Activated CD8-positive, alpha-beta memory T cell treated with anti-CD3 and anti-CD28 coated beads, Interleukin-2, amount 50 U/mL, for 24 hours (primary cell): Measurements from ENCODE around the gene KRT3.

Experiments
- DNase-seq: peaks from one replicate; pipeline ENCODE4 v3.0.0-alpha.2; 2020; ENCODE audit errors: extremely low read depth

KRT3 gene

GRCh38 chr12:52813885-52814709 is 18.2 kb upstream of the KRT3 start, which contains the start of gene KRT4:
Gene KRT4 (minus strand): TSS chr12:52814116. CDS start chr12:52814058, 58 bp downstream.
- no peak for DNase-seq

- no peak for DNase-seq
Observed at GRCh38 chr12:52813203-52813819, 17.4 kb upstream of the KRT3 start.

- no peak for DNase-seq
Observed at GRCh38 chr12:52812749-52813148, 16.8 kb upstream of the KRT3 start.

- DNase-seq, result no peak
Observed at GRCh38 chr12:52812073-52812400, 16.1 kb upstream of the KRT3 start.

GRCh38 chr12:52811191-52812072 is 15.5 kb upstream of the KRT3 start:
- DNase-seq, result no peak

GRCh38 chr12:52810554-52810953 is 14.6 kb upstream of the KRT3 start:
- DNase-seq, result no peak

GRCh38 chr12:52809166-52809565 is 13.2 kb upstream of the KRT3 start:
- DNase-seq, result no peak

- no peak for DNase-seq
Observed at GRCh38 chr12:52808573-52809160, 12.8 kb upstream of the KRT3 start.

- DNase-seq, result no peak
Observed at GRCh38 chr12:52807544-52808470, 11.9 kb upstream of the KRT3 start.

- no peak for DNase-seq
Observed at GRCh38 chr12:52806821-52807543, 11.1 kb upstream of the KRT3 start.

- no peak for DNase-seq
Observed at GRCh38 chr12:52806169-52806811, 10.4 kb upstream of the KRT3 start.

- DNase-seq, result no peak
Observed at GRCh38 chr12:52805739-52806138, 9.8 kb upstream of the KRT3 start.

GRCh38 chr12:52805000-52805399 is 9.1 kb upstream of the KRT3 start:
- no peak for DNase-seq

- DNase-seq, result no peak
Observed at GRCh38 chr12:52802442-52802841, 6.5 kb upstream of the KRT3 start.

GRCh38 chr12:52801773-52802172 is 5.9 kb upstream of the KRT3 start:
- DNase-seq, result no peak

GRCh38 chr12:52800259-52800917 is 4.5 kb upstream of the KRT3 start:
- no peak for DNase-seq

- DNase-seq, result no peak
Observed at GRCh38 chr12:52799505-52800211, 3.7 kb upstream of the KRT3 start.

- DNase-seq, result no peak
Observed at GRCh38 chr12:52798671-52799504, 3.0 kb upstream of the KRT3 start.
